NT2/D1 (cell line): ENCODE data around the gene DOCK8.

Source experiments
- SUZ12 ChIP-seq: IDR thresholded peaks from 2 replicates; pipeline ENCODE4 v1.6.1; 2011; ENCODE audit not compliant: insufficient read length, insufficient read depth; ENCODE audit errors: extremely low read depth
- YY1 ChIP-seq: IDR thresholded peaks from 2 replicates; pipeline ENCODE4 v1.6.1; 2011; ENCODE audit not compliant: insufficient read length, insufficient read depth
- ZNF274 ChIP-seq: IDR thresholded peaks from 2 replicates; pipeline ENCODE4 v1.6.1; 2011; ENCODE audit warnings: mild to moderate bottlenecking, low read depth, low read length

DNA sequence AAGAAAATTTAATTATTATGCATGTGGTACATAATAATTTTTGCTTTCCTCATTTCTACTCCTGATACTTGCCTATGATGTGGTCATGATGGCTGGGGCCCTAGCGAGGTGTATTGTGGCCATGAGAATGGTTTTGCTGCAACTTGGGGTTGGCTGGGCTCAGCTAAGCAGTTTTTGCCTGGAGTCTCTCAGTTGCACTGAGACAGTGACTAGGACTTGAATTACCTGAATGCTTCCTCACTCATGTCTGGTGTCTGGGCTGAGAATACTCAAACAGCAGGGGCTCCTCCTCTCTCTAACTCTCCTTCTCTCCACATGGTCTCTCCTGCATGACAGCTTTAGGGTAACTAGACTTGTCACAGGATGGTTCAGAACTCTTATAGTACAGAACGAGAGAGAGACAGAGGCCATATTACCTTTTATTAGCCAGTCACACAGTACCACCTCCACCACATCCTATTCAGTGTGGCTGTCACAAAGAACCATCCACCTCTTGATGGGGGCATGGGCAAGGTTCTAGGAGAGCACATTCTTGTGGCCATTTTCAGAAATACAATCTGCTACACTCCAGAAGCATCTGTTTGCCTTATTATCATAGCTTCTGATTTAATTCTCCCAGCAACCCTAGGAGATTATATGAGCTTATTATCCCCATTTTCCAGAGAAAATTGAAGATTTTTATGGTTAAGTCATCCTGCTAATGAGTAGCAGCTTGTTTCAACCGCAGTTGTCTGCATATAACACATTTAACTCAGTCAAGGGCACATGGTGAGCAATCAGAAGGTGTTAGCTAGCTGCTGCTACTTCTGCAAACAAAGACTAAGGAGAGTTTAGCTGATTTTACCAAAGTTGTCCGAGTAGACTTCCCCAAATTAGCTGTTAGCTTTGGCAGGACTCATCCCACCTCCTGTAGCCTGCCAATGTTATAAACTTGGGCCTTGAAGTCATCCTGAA lies 245.1 kb downstream of the DOCK8 start:
- TF ChIP-seq ZNF274 (no peak), SUZ12 (no peak), YY1 (no peak)
